ENCODE results near the gene MN1.

MN1 gene

GRCh38 chr22:27716074-27716473 lies 85.5 kb downstream of the MN1 start:
- in situ Hi-C loops (cut with HindIII; ENCODE audit: low pct_ligation_motif_present, low sequenced_read_pairs) = no loop called here
- Histone ChIP-seq H3K4me3 (ENCODE audit: low read depth, low read length) (no peak overlapping the region), H3K27ac (no peak overlapping the region), H3K36me3 (replicated peaks) (no peaks in the 10 kb centered on the region), H3K27me3 (replicated peaks) (no peaks in the 10 kb centered on the region)
- no peak for DNase-seq
- TF ChIP-seq, protein P1, sequence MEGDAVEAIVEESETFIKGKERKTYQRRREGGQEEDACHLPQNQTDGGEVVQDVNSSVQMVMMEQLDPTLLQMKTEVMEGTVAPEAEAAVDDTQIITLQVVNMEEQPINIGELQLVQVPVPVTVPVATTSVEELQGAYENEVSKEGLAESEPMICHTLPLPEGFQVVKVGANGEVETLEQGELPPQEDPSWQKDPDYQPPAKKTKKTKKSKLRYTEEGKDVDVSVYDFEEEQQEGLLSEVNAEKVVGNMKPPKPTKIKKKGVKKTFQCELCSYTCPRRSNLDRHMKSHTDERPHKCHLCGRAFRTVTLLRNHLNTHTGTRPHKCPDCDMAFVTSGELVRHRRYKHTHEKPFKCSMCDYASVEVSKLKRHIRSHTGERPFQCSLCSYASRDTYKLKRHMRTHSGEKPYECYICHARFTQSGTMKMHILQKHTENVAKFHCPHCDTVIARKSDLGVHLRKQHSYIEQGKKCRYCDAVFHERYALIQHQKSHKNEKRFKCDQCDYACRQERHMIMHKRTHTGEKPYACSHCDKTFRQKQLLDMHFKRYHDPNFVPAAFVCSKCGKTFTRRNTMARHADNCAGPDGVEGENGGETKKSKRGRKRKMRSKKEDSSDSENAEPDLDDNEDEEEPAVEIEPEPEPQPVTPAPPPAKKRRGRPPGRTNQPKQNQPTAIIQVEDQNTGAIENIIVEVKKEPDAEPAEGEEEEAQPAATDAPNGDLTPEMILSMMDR (IDR thresholded peaks at IDR 0.05; ENCODE audit: low read depth, low read length, missing control alignments) = no peak

- Histone ChIP-seq H3K36me3 (replicated peaks) (no peaks in the 10 kb centered on the region), H3K27ac (no peak overlapping the region), H3K27me3 (replicated peaks) (no peaks in the 10 kb centered on the region), H3K4me3 (ENCODE audit: low read depth, low read length) (no peak overlapping the region)
- TF ChIP-seq, protein P1 (IDR thresholded peaks at IDR 0.05; ENCODE audit: low read depth, low read length, missing control alignments) = peak; percentile 45
- no peak for DNase-seq
- in situ Hi-C loops (cut with HindIII; ENCODE audit: low pct_ligation_motif_present, low sequenced_read_pairs) = no loop called here
Observed at GRCh38 chr22:27715106-27715505, 86.5 kb downstream of the MN1 start.

- H3K4me3 ChIP-seq (ENCODE audit: low read depth, low read length) = no peak overlapping the region
- no peak overlapping the region for H3K27ac ChIP-seq
- no peaks in the 10 kb centered on the region for H3K27me3 ChIP-seq (replicated peaks)
- no peaks in the 10 kb centered on the region for H3K36me3 ChIP-seq (replicated peaks)
- in situ Hi-C loops (cut with HindIII; ENCODE audit: low pct_ligation_motif_present, low sequenced_read_pairs) = no loop called here
- no peak for DNase-seq
- TF ChIP-seq, protein P1 (IDR thresholded peaks at IDR 0.05; ENCODE audit: low read depth, low read length, missing control alignments) = no peak
Observed at GRCh38 chr22:27714068-27714467, 87.5 kb downstream of the MN1 start.

- TF ChIP-seq, protein P1 (IDR thresholded peaks at IDR 0.05; ENCODE audit: low read depth, low read length, missing control alignments) = no peak
- in situ Hi-C loops (cut with HindIII; ENCODE audit: low pct_ligation_motif_present, low sequenced_read_pairs) = no loop called here
- Histone ChIP-seq H3K27me3 (replicated peaks) (no peaks in the 10 kb centered on the region), H3K36me3 (replicated peaks) (no peaks in the 10 kb centered on the region), H3K27ac (no peak overlapping the region), H3K4me3 (ENCODE audit: low read depth, low read length) (no peak overlapping the region)
- DNase-seq = no peak
Observed at GRCh38 chr22:27713461-27713860, 88.1 kb downstream of the MN1 start.

DNA sequence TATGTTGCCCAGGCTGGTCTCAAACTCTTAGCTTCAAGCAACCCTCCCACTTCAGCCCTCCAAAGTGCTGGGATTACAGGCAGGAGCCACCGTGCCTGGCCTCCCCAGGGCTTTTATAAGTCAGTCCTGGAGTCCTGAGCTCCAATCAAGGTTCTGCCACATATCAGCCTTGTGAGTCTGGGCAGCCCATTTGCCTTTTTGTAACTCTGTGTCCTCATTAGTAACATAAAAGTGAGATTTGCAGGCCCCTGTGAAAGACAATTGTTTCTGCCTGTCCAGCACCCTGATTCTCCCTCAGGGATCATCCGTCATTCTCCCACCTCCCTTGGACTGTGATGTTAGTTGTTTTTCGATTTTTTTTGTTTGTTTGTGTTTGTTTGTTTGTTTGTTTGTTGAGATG lies 89.8 kb downstream of the MN1 start:
- Histone ChIP-seq H3K27ac (no peak overlapping the region), H3K27me3 (replicated peaks) (no peaks in the 10 kb centered on the region), H3K36me3 (replicated peaks) (no peaks in the 10 kb centered on the region), H3K4me3 (ENCODE audit: low read depth, low read length) (no peak overlapping the region)
- in situ Hi-C loops (cut with HindIII; ENCODE audit: low pct_ligation_motif_present, low sequenced_read_pairs) = no loop called here
- DNase-seq = no peak
- TF ChIP-seq, protein P1 (IDR thresholded peaks at IDR 0.05; ENCODE audit: low read depth, low read length, missing control alignments) = no peak

DNA sequence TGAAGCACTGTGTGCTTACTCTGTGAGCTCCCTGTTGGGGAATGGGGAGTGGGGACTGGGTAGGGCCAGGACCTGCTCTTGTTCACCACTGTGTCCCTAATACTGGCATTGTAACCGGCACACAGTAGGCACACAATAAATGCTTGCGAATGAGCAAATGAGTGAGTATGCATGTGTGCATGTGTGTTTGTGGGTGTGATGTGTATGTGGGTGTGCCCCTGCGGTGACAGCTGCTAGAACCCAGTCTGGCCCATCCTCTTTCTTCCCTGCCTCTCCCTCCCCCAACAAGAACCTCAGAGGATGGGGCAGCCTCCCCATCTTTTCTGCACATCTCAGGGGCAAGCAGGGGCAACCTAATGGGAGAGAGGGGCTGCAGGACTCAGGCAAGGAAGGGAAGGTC lies 90.5 kb downstream of the MN1 start:
- Histone ChIP-seq H3K27me3 (replicated peaks) (no peaks in the 10 kb centered on the region), H3K36me3 (replicated peaks) (no peaks in the 10 kb centered on the region), H3K27ac (no peak overlapping the region), H3K4me3 (ENCODE audit: low read depth, low read length) (no peak overlapping the region)
- in situ Hi-C loops (cut with HindIII; ENCODE audit: low pct_ligation_motif_present, low sequenced_read_pairs) = no loop called here
- DNase-seq = no peak
- TF ChIP-seq, protein P1 (IDR thresholded peaks at IDR 0.05; ENCODE audit: low read depth, low read length, missing control alignments) = no peak
